GM18861 (cell line): Measurements from ENCODE around the gene PTPRK.

Experiments used
- ATAC-seq: cut with Tn5 transposase; IDR thresholded peaks from one replicate; pipeline ENCODE4 v1.9.1; 2021; ENCODE audit not compliant: unreplicated experiment

Gene PTPRK

GRCh38 chr6:128305228-128305627, 215.2 kb downstream of the PTPRK start:
- ATAC-seq = no peak

DNA sequence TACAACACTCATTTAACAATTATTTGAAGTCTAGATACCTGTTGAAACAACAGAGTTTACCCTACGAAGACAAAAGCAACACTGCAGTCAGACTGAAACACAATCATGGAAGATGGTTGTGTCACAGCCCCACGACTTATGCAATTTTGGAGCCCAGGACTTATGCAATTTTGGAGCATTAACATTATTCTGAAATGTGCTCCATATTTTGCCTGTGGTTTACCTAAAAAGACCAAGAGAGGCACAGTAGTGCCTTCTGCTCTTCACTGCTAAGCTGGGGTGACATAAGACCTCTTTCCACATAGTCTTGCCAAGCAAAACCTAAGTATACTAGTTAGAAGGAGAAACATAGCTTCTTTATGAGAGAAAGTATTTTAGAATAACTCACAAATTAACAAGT, 216.5 kb downstream of the PTPRK start:
- ATAC-seq = no peak

- no peak for ATAC-seq
Observed at GRCh38 chr6:128302942-128303341, 217.5 kb downstream of the PTPRK start.

DNA sequence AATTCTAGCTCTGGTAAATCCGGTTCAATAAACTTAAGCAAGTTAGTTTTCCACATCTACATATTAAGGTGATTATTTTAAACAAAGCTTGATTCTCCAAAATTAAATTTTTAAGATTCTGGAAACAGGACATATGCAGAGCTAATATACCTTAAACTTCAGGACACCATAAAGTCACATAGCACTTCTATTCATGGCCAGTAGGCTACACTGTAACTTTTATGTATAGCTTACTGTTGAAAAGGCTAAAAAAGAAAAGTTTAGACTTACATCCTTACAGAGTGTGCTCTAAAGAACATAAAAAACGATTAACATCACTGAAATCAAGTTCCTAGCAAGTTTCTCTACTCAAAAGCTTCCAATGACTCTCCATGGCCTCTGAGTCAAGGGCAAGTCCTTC, 224.7 kb downstream of the PTPRK start:
- ATAC-seq = no peak

GRCh38 chr6:128290221-128290620, 230.2 kb downstream of the PTPRK start:
- ATAC-seq = peak; percentile 87

DNA sequence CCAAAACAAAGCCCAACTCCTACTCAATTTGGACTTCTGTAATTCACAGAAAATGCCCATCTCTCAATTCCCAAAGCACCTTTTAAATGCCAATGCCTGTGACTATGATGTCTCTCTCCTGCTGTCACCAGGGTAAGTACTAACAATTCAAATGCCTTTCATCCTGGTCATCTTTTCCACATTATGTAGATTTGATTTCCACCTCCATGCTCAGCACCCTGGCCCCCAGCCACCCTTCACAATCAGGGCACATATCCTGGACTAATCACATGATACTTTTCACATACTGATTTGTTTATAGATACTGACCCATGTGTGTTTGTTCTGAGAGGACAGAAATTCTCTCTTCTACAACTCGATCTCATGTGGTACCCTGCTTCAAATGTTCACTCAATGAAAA, 236.3 kb downstream of the PTPRK start:
- no peak for ATAC-seq

GRCh38 chr6:128282961-128283360, 237.4 kb downstream of the PTPRK start:
- no peak for ATAC-seq

- ATAC-seq = no peak
Observed at GRCh38 chr6:128280960-128281359, 239.4 kb downstream of the PTPRK start.

- no peak for ATAC-seq
Observed at GRCh38 chr6:128280066-128280465, 240.3 kb downstream of the PTPRK start.

GRCh38 chr6:128278836-128279235, 241.6 kb downstream of the PTPRK start:
- ATAC-seq = no peak

DNA sequence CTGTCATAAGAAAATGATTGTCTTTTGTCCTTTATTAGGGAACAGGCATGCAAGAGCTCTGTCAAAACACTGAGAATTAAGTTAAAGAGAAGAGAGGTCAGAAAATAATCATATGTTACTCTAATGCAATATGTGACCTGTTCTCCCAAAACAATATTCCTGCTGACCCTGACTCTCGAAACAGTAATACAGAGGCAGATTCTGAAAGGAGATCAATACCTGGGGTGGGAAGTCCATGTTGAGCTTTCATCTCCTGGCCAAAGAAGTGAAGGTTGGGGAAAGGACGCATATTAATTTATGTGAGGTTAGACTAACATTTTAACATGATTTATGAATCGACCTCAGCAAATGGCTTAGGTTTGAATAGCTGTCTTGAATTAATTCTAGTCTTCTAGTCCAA, 243.0 kb downstream of the PTPRK start:
- no peak for ATAC-seq

- ATAC-seq = no peak
Observed at GRCh38 chr6:128276311-128276710, 244.1 kb downstream of the PTPRK start.

- no peak for ATAC-seq
Observed at GRCh38 chr6:128275681-128276080, 244.7 kb downstream of the PTPRK start.

DNA sequence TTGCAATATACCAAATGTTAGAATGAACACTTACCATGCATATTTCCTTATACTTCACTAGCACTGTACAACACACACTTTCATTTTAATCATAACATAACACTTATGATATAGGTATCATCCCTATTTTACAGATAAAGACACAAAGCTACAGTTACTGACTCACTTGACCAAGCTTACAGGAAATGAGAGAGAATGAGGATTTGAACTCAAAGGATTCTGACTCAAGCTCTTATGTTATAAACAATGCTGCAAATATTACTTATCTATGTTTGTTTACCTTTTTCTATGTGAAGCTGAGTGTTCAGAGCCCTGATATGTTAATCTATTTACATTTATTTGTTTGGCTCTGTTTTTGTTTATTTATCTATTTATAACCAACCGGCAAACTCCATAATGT, 245.4 kb downstream of the PTPRK start:
- no peak for ATAC-seq

GRCh38 chr6:128271527-128271926, 248.9 kb downstream of the PTPRK start:
- no peak for ATAC-seq

DNA sequence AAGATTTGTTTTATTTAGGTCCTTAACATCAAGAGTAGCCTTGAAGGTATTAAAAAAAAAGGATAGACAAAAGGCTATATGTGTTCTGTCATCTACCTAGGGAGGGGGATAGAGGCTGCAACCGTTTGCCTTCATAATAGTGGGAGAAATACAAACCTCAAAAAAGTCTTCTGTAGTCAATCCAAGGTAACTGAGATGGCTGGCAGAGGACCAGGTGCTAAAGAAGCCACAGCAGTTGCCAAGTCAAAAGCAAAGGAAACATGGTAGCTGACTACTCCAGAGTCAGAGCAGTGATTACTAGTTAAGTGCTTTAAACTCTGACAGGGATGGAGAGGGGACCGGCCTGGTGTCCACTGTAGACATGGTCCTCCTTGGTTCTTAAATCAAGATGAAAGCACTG, 249.4 kb downstream of the PTPRK start:
- ATAC-seq = no peak

- no peak for ATAC-seq
Observed at GRCh38 chr6:128266946-128267345, 253.5 kb downstream of the PTPRK start.

DNA sequence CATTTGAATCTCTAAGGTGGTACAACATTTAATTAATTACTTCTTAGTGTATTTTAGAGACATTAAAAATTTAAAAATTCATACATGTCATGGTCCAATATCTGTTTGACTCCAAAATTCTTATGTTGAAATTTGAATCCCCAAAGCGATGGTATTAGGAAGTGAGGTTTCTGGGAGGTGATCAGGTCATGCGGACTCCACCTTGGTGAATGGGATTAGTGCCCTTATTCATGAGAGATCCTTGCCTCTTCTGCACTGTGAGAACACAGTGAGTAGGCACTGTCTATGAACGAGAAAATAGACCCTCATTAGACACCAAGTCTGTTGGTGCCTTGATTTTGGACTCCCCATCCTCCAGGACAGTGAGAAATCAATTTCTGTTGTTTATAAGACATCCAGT, 254.7 kb downstream of the PTPRK start:
- no peak for ATAC-seq

DNA sequence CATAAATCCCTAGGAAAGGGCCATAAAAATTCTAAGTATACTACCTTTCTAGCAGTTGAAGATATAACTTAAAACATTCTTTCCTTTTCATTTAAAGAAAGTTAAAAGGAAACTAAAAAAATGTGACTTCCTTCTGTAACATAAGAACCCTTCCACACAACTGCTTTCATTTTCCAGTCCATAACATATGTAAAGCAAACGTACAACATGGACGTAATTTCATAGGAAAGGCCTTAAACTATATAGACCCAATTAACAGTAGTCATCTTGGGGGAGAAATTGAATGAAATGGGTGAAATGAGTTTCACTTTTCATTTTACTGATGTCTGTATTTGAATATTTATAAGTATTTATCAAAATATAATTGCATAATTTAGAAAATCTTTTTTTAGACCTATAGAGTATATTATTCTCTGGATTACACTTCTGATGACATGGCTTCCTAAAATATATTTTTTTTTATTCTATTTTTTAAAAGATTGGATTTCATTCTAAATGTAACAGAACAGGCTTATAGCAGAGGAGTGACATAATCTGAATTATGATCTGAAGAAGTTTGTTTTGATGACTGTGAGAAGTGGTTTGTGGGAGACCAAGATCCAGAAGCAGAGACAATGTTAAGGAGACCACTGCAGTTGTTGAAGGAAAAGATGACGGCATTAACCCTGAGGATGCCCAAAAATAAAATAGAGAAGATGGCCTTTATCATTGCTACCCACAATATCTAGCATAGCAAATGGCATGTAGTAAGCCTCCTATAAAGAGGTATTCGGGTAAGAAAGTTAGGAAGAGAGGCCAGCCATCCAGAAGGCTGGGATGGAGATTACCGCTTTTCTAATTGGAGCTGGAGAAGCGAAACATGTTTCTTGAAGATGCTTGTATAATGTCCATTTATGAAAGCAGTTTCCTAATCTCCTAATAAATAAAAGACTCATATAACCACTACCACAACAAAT, 260.4 kb downstream of the PTPRK start:
- peak; percentile 37 for ATAC-seq

GRCh38 chr6:128259029-128259724, 261.2 kb downstream of the PTPRK start:
- peak; percentile 93 for ATAC-seq

DNA sequence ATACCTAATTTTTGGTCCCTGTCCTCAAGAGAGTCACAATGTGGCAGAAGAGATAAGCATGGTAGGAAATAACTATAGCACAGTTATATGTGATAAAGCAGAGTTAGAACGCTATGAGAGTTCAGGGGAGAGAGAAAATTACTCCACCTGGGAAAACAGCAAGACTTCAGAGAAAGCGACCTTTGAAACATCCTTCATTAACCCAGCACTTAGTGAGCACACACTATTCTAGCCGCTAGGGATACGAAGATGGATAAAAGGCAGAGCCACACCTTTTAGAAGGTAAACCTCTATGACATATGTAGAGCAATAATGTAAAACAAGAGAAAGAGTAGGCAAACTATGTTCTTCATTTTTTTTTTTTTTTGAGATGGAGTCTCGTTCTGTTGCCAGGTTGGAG, 264.3 kb downstream of the PTPRK start:
- ATAC-seq = no peak
